ENCODE results near the gene SHISA6.

The SHISA6 gene

GRCh38 chr17:11485336-11486100, 244.5 kb downstream of the SHISA6 start:
- no peak for DNase-seq

- no peak for DNase-seq
Measured at GRCh38 chr17:11486101-11486867, 245.3 kb downstream of the SHISA6 start.

GRCh38 chr17:11486868-11487310, 245.9 kb downstream of the SHISA6 start:
- DNase-seq, result no peak

GRCh38 chr17:11487469-11487868, 246.5 kb downstream of the SHISA6 start:
- no peak for DNase-seq

GRCh38 chr17:11488407-11488806, 247.4 kb downstream of the SHISA6 start:
- DNase-seq, result no peak

GRCh38 chr17:11490171-11490755, 249.2 kb downstream of the SHISA6 start:
- DNase-seq, result no peak

- no peak for DNase-seq
Measured at GRCh38 chr17:11492511-11492910, 251.5 kb downstream of the SHISA6 start.

- no peak for DNase-seq
Measured at GRCh38 chr17:11493936-11494335, 252.9 kb downstream of the SHISA6 start.

- no peak for DNase-seq
Measured at GRCh38 chr17:11495613-11496012, 254.6 kb downstream of the SHISA6 start.

GRCh38 chr17:11499881-11500280, 258.9 kb downstream of the SHISA6 start:
- DNase-seq, result no peak

GRCh38 chr17:11503308-11504035, 262.5 kb downstream of the SHISA6 start:
- no peak for DNase-seq

- DNase-seq, result no peak
Measured at GRCh38 chr17:11506635-11507034, 265.6 kb downstream of the SHISA6 start.

- no peak for DNase-seq
Measured at GRCh38 chr17:11511696-11512095, 270.7 kb downstream of the SHISA6 start.

GRCh38 chr17:11514565-11514964, 273.6 kb downstream of the SHISA6 start:
- DNase-seq, result no peak

GRCh38 chr17:11514981-11515680, 274.1 kb downstream of the SHISA6 start:
- no peak for DNase-seq

GRCh38 chr17:11515901-11516300, 274.9 kb downstream of the SHISA6 start:
- no peak for DNase-seq

- no peak for DNase-seq
Measured at GRCh38 chr17:11535231-11535630, 294.2 kb downstream of the SHISA6 start.

GRCh38 chr17:11538366-11538765, 297.4 kb downstream of the SHISA6 start:
- no peak for DNase-seq

- no peak for DNase-seq
Measured at GRCh38 chr17:11539637-11540036, 298.6 kb downstream of the SHISA6 start.

- DNase-seq, result no peak
Measured at GRCh38 chr17:11545002-11545401, 304.0 kb downstream of the SHISA6 start.

- no peak for DNase-seq
Measured at GRCh38 chr17:11545696-11546095, 304.7 kb downstream of the SHISA6 start.

- no peak for DNase-seq
Measured at GRCh38 chr17:11547853-11548252, 306.8 kb downstream of the SHISA6 start.

GRCh38 chr17:11548398-11548797, 307.4 kb downstream of the SHISA6 start:
- no peak for DNase-seq
